ENCODE results near the gene MAP6.

The MAP6 gene

DNA sequence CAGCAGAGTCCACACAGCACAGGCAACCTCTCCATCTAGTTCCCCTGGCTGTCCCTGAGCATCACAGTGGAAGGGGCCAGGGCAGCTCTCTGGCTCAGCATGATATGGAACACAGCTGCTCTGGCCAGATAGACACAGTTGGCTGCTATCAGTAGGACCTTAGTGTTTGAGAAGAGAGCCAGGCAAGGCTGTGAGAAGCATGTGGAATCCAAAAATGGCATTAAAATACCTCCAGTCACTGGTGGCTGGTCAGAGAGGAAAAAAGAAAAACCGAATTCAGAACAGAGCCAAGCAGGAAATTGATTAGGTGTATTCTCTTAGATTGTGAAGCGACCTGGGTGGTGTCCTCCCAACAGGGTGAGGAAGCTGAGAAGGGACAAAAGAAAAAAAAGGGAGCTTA lies 78.9 kb downstream of the MAP6 start:
- Histone ChIP-seq H3K79me2 (ENCODE audit: control insufficient read depth, insufficient read depth, low read length, poor library complexity) (no peaks in the 10 kb centered on the region), H3K27me3 (ENCODE audit: insufficient read depth, low read length) (no peaks in the 10 kb centered on the region), H2BK5ac (ENCODE audit: low read depth, low read length, poor library complexity) (no peak overlapping the region), H4K12ac (ENCODE audit: low read depth, low read length) (no peak overlapping the region), H3K23ac (ENCODE audit: low read length) (no peak overlapping the region), H3K79me1 (ENCODE audit: low read length) (no peaks in the 10 kb centered on the region), H4K8ac (ENCODE audit: low read depth, low read length) (no peak overlapping the region), H3K4me1 (ENCODE audit: control insufficient read depth in 1 of 2, insufficient read depth in 2 of 2, low read length in 2 of 2) (no peaks in the 10 kb centered on the region), H3K27ac (ENCODE audit: low read depth, low read length) (no peak overlapping the region), H2BK12ac (ENCODE audit: low read length) (no peak overlapping the region), H3K36me3 (ENCODE audit: control insufficient read depth in 1 of 2, insufficient read depth in 2 of 2, low read length in 2 of 2) (no peaks in the 10 kb centered on the region), H3K18ac (ENCODE audit: low read length) (no peak overlapping the region), H3K4ac (ENCODE audit: low read depth, low read length) (no peak overlapping the region), H2AK5ac (ENCODE audit: low read length) (no peak overlapping the region), H3K4me2 (ENCODE audit: low read length) (no peak overlapping the region), H3K4me3 (ENCODE audit: low read depth, low read length) (no peak overlapping the region), H3K9ac (ENCODE audit: low read length) (peak overlapping the region; percentile 50), H2AFZ (ENCODE audit: insufficient read depth, low read length, poor library complexity) (no peak overlapping the region), H2BK120ac (ENCODE audit: insufficient read depth, low read length, poor library complexity) (no peak overlapping the region), H3K9me3 (ENCODE audit: insufficient read depth, low read depth, low read length) (peaks cover 2% of the 10 kb centered on the region), H4K91ac (ENCODE audit: low read depth, low read length) (no peak overlapping the region), H3K14ac (ENCODE audit: low read length) (no peak overlapping the region)
- no CpG with 5 or more reads among the region's 2 CpGs for WGBS (ENCODE audit: extremely low coverage, insufficient coverage, insufficient read length)
- DNase-seq = no peak

GRCh38 chr11:75589051-75589450 lies 79.8 kb downstream of the MAP6 start:
- Histone ChIP-seq H3K23ac (ENCODE audit: low read length) (no peak overlapping the region), H3K79me1 (ENCODE audit: low read length) (peaks cover 2% of the 10 kb centered on the region), H4K91ac (ENCODE audit: low read depth, low read length) (no peak overlapping the region), H3K27ac (ENCODE audit: low read depth, low read length) (no peak overlapping the region), H2BK120ac (ENCODE audit: insufficient read depth, low read length, poor library complexity) (no peak overlapping the region), H4K8ac (ENCODE audit: low read depth, low read length) (no peak overlapping the region), H2BK12ac (ENCODE audit: low read length) (no peak overlapping the region), H3K14ac (ENCODE audit: low read length) (no peak overlapping the region), H2AFZ (ENCODE audit: insufficient read depth, low read length, poor library complexity) (no peak overlapping the region), H3K79me2 (ENCODE audit: control insufficient read depth, insufficient read depth, low read length, poor library complexity) (no peaks in the 10 kb centered on the region), H4K12ac (ENCODE audit: low read depth, low read length) (no peak overlapping the region), H3K9me3 (ENCODE audit: insufficient read depth, low read depth, low read length) (peaks cover 2% of the 10 kb centered on the region), H3K4me1 (ENCODE audit: control insufficient read depth in 1 of 2, insufficient read depth in 2 of 2, low read length in 2 of 2) (peaks cover 5% of the 10 kb centered on the region in 2 experiments), H2AK5ac (ENCODE audit: low read length) (no peak overlapping the region), H3K4me3 (ENCODE audit: low read depth, low read length) (no peak overlapping the region), H2BK5ac (ENCODE audit: low read depth, low read length, poor library complexity) (no peak overlapping the region), H3K9ac (ENCODE audit: low read length) (no peak overlapping the region), H3K4ac (ENCODE audit: low read depth, low read length) (no peak overlapping the region), H3K36me3 (ENCODE audit: control insufficient read depth in 1 of 2, insufficient read depth in 2 of 2, low read length in 2 of 2) (no peaks in the 10 kb centered on the region), H3K18ac (ENCODE audit: low read length) (no peak overlapping the region), H3K4me2 (ENCODE audit: low read length) (no peak overlapping the region), H3K27me3 (ENCODE audit: insufficient read depth, low read length) (no peaks in the 10 kb centered on the region)
- no CpG with 5 or more reads among the region's 7 CpGs for WGBS (ENCODE audit: extremely low coverage, insufficient coverage, insufficient read length)
- DNase-seq = no peak

DNA sequence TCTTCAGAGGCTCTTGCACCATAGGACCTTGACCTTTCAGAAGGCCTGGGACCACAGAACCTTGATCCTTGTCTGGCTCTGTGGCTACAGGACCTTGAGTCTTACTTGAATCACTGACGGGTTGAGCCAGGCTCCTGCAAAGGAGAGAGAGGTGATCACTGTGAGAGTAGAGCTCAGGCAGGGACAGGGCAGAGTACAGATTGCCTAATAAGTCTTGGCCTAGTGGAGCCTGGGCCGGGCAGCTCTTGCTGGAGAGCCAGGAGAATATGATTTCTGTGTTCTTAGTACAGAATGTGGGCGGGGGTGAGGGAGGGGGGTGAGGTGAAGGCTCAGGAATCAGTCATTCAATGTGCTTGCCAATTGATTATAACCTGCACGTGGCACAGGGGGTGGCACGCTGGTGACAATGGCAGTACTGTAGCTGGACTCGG lies 80.8 kb downstream of the MAP6 start:
- no peaks in the 10 kb centered on the region for H3K27me3 ChIP-seq (ENCODE audit: insufficient read depth, low read length)
- no CpG with 5 or more reads among the region's 6 CpGs for WGBS (ENCODE audit: extremely low coverage, insufficient coverage, insufficient read length)

DNA sequence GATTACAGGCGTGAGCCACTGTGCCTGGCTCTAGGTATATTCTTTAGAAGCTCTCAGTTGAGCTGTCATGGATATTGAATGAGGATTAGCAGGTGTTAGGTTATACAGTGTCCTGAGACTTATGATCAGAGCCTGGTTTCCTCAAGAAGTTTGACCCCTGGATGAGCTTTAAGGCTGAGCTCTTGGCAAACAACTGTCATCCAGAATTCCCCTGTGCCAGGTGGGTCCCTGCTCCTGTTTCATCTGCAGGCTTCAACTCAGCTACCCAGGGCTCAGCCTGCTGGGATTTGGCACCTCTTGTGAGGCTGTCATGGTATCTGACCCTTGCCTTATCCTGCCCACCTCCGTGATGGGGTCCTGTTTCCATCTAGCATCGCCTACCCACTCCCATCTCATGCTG lies 82.4 kb downstream of the MAP6 start:
- H3K4me1 ChIP-seq (ENCODE audit: control insufficient read depth in 1 of 2, insufficient read depth in 2 of 2, low read length in 2 of 2) = peaks cover 9 to 10% of the 10 kb centered on the region in 2 experiments
- no peak overlapping the region for H3K18ac ChIP-seq (ENCODE audit: low read length)
- no peak overlapping the region for H3K14ac ChIP-seq (ENCODE audit: low read length)
- H3K4me2 ChIP-seq (ENCODE audit: low read length) = no peak overlapping the region
- no peak for DNase-seq
- H3K4ac ChIP-seq (ENCODE audit: low read depth, low read length) = no peak overlapping the region
- H4K8ac ChIP-seq (ENCODE audit: low read depth, low read length) = no peak overlapping the region
- H2BK5ac ChIP-seq (ENCODE audit: low read depth, low read length, poor library complexity) = no peak overlapping the region
- H3K36me3 ChIP-seq (ENCODE audit: control insufficient read depth in 1 of 2, insufficient read depth in 2 of 2, low read length in 2 of 2) = no peaks in the 10 kb centered on the region
- H3K9me3 ChIP-seq (ENCODE audit: insufficient read depth, low read depth, low read length) = peaks cover under 1% of the 10 kb centered on the region
- no peak overlapping the region for H3K23ac ChIP-seq (ENCODE audit: low read length)
- no peak overlapping the region for H4K91ac ChIP-seq (ENCODE audit: low read depth, low read length)
- no peak overlapping the region for H2BK120ac ChIP-seq (ENCODE audit: insufficient read depth, low read length, poor library complexity)
- H3K27me3 ChIP-seq (ENCODE audit: insufficient read depth, low read length) = no peaks in the 10 kb centered on the region
- H2AK5ac ChIP-seq (ENCODE audit: low read length) = no peak overlapping the region
- peaks cover 6% of the 10 kb centered on the region for H3K79me2 ChIP-seq (ENCODE audit: control insufficient read depth, insufficient read depth, low read length, poor library complexity)
- no peak overlapping the region for H3K4me3 ChIP-seq (ENCODE audit: low read depth, low read length)
- H2AFZ ChIP-seq (ENCODE audit: insufficient read depth, low read length, poor library complexity) = no peak overlapping the region
- H3K9ac ChIP-seq (ENCODE audit: low read length) = no peak overlapping the region
- H3K27ac ChIP-seq (ENCODE audit: low read depth, low read length) = no peak overlapping the region
- no peak overlapping the region for H2BK12ac ChIP-seq (ENCODE audit: low read length)
- no CpG with 5 or more reads among the region's 3 CpGs for WGBS (ENCODE audit: extremely low coverage, insufficient coverage, insufficient read length)
- H4K12ac ChIP-seq (ENCODE audit: low read depth, low read length) = no peak overlapping the region
- H3K79me1 ChIP-seq (ENCODE audit: low read length) = peaks cover 14% of the 10 kb centered on the region

More for the DNA sequence above, 80.8 kb downstream of the MAP6 start:
- H3K14ac ChIP-seq (ENCODE audit: low read length) = no peak overlapping the region
- peaks cover 11% of the 10 kb centered on the region for H3K79me1 ChIP-seq (ENCODE audit: low read length)
- H4K12ac ChIP-seq (ENCODE audit: low read depth, low read length) = no peak overlapping the region
- no peak overlapping the region for H2BK120ac ChIP-seq (ENCODE audit: insufficient read depth, low read length, poor library complexity)
- H4K8ac ChIP-seq (ENCODE audit: low read depth, low read length) = no peak overlapping the region
- H4K91ac ChIP-seq (ENCODE audit: low read depth, low read length) = no peak overlapping the region
- H3K18ac ChIP-seq (ENCODE audit: low read length) = no peak overlapping the region
- H3K23ac ChIP-seq (ENCODE audit: low read length) = no peak overlapping the region
- peaks cover 4% of the 10 kb centered on the region for H3K79me2 ChIP-seq (ENCODE audit: control insufficient read depth, insufficient read depth, low read length, poor library complexity)
- no peak for DNase-seq
- peaks cover 2% of the 10 kb centered on the region for H3K9me3 ChIP-seq (ENCODE audit: insufficient read depth, low read depth, low read length)
- no peak overlapping the region for H3K4me3 ChIP-seq (ENCODE audit: low read depth, low read length)
- H3K36me3 ChIP-seq (ENCODE audit: control insufficient read depth in 1 of 2, insufficient read depth in 2 of 2, low read length in 2 of 2) = no peaks in the 10 kb centered on the region
- no peak overlapping the region for H2AFZ ChIP-seq (ENCODE audit: insufficient read depth, low read length, poor library complexity)
- no peak overlapping the region for H2BK5ac ChIP-seq (ENCODE audit: low read depth, low read length, poor library complexity)
- no peak overlapping the region for H2AK5ac ChIP-seq (ENCODE audit: low read length)
- no peak overlapping the region for H3K27ac ChIP-seq (ENCODE audit: low read depth, low read length)
- H2BK12ac ChIP-seq (ENCODE audit: low read length) = no peak overlapping the region
- H3K4me2 ChIP-seq (ENCODE audit: low read length) = no peak overlapping the region
- no peak overlapping the region for H3K4ac ChIP-seq (ENCODE audit: low read depth, low read length)
- H3K9ac ChIP-seq (ENCODE audit: low read length) = no peak overlapping the region
- H3K4me1 ChIP-seq (ENCODE audit: control insufficient read depth in 1 of 2, insufficient read depth in 2 of 2, low read length in 2 of 2) = peaks cover 6% of the 10 kb centered on the region in 2 experiments

Measured in trophoblast cell (in vitro differentiated cells and primary cell).